ENCODE measurements around the gene IBTK. TPM values are rescaled to one million over a fixed set of nuclear protein-coding genes. Genes with fewer than 3 reads are reported as not detected.
"Not testable (repeated sequence)": the region's sequence is repeated elsewhere in the genome, so short reads cannot be mapped to it uniquely, and the experiment has no call there.

Gene IBTK
- total and polyA plus RNA-seq, 4 donors: 14.1 to 66.8 (median 21.0) TPM

- 48% methylated on average over 11 of the region's 11 CpGs for WGBS
- Histone ChIP-seq H3K4me3 (ENCODE audit: low read depth in 1 of 3, low read length in 3 of 3) (no peak overlapping the region), H3K9me3 (ENCODE audit: control insufficient read depth in 4 of 4, low read length in 3 of 4) (no peaks in the 10 kb centered on the region), H3K4me1 (ENCODE audit: control insufficient read depth in 4 of 4, insufficient read depth in 4 of 4, low read length in 3 of 4) (no peaks in the 10 kb centered on the region), H3K36me3 (ENCODE audit: control insufficient read depth in 4 of 4, insufficient read depth in 3 of 4, low read depth in 1 of 4, low read length in 3 of 4) (no peaks in the 10 kb centered on the region), H3K27ac (ENCODE audit: low read depth in 1 of 2, low read length in 2 of 2) (no peak overlapping the region), H3K9ac (ENCODE audit: low read depth in 1 of 2, low read length in 2 of 2) (no peak overlapping the region), H3K27me3 (ENCODE audit: control insufficient read depth in 4 of 4, insufficient read depth in 4 of 4, low read length in 3 of 4) (peaks cover 0 to 4% (median 0%) of the 10 kb centered on the region in 4 donors)
- TF ChIP-seq JUND (IDR thresholded peaks at IDR 0.05) (no peak), FOXA2 (IDR thresholded peaks at IDR 0.05) (no peak), CTCF (IDR thresholded peaks at IDR 0.05; ENCODE audit: low read depth, low read length, missing input control) (no peak), HNF4G (IDR thresholded peaks at IDR 0.05) (no peak), NR2F2 (IDR thresholded peaks at IDR 0.05) (no peak), RAD21 (IDR thresholded peaks at IDR 0.05) (no peak), EGR1 (IDR thresholded peaks at IDR 0.05; ENCODE audit: low read depth in 2 of 2) (no peak), REST (IDR thresholded peaks at IDR 0.05) (no peak), HNF4A (conservative IDR thresholded peaks at IDR 0.05) (no peak), GABPA (IDR thresholded peaks at IDR 0.05 in 1 of 2, conservative IDR thresholded peaks at IDR 0.05 in 1 of 2) (no peak), ZBTB33 (IDR thresholded peaks at IDR 0.05) (no peak), RXRA (IDR thresholded peaks at IDR 0.05) (no peak), YY1 (IDR thresholded peaks at IDR 0.05) (no peak), TAF1 (conservative IDR thresholded peaks at IDR 0.05) (no peak), SP1 (IDR thresholded peaks at IDR 0.05) (no peak), ATF3 (IDR thresholded peaks at IDR 0.05) (no peak), FOXA1 (IDR thresholded peaks at IDR 0.05) (no peak), MAX (IDR thresholded peaks at IDR 0.05) (no peak)
- DNase-seq (ENCODE audit: low spot score): no peak
Measured at GRCh38 chr6:82283771-82284410, 36.3 kb upstream of the IBTK start.

GRCh38 chr6:82281550-82281949 lies 34.0 kb upstream of the IBTK start:
- 65% methylated on average over 2 of the region's 2 CpGs for WGBS
- DNase-seq (ENCODE audit: low spot score); H3K4me1 ChIP-seq (ENCODE audit: control insufficient read depth in 4 of 4, insufficient read depth in 4 of 4, low read length in 3 of 4); H3K4me3 ChIP-seq (ENCODE audit: low read depth in 1 of 3, low read length in 3 of 3); H3K27ac ChIP-seq (ENCODE audit: low read depth in 1 of 2, low read length in 2 of 2); H3K9me3 ChIP-seq (ENCODE audit: control insufficient read depth in 4 of 4, low read length in 3 of 4); H3K27me3 ChIP-seq (ENCODE audit: control insufficient read depth in 4 of 4, insufficient read depth in 4 of 4, low read length in 3 of 4); H3K9ac ChIP-seq (ENCODE audit: low read depth in 1 of 2, low read length in 2 of 2); H3K36me3 ChIP-seq (ENCODE audit: control insufficient read depth in 4 of 4, insufficient read depth in 3 of 4, low read depth in 1 of 4, low read length in 3 of 4): not testable (repeated sequence)

All from liver (tissue), 9 donors.